NCI-H524 treated with DMSO at 0.1 percent for 48 hours (cell line): Measurements from ENCODE around the gene GSTM2.

Source experiments
- DNase-seq: peaks from one replicate; lab custom pipeline; 2025; lab: John Stamatoyannopoulos, UW

GSTM2 gene

DNA sequence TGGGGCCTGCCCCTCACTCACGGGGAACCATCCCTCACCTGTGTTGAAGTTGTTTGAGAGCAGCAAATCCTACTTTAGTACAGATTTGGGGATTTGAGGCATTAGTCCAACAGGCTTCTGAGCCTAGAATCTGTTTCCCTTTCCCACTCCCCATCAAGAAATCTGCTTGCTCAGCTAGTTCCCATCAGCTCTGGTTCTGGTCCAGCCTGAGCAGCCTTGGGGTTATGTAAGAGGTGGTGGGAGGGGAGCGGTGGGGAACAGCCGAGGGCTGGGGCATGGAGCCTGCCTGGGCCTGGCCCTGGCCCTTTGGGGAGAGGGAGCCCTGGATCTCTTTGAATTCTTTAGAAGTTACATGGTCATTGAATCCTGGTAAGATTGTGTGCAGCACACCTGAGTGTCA lies 48.3 kb downstream of the GSTM2 start:
- no peak for DNase-seq

DNA sequence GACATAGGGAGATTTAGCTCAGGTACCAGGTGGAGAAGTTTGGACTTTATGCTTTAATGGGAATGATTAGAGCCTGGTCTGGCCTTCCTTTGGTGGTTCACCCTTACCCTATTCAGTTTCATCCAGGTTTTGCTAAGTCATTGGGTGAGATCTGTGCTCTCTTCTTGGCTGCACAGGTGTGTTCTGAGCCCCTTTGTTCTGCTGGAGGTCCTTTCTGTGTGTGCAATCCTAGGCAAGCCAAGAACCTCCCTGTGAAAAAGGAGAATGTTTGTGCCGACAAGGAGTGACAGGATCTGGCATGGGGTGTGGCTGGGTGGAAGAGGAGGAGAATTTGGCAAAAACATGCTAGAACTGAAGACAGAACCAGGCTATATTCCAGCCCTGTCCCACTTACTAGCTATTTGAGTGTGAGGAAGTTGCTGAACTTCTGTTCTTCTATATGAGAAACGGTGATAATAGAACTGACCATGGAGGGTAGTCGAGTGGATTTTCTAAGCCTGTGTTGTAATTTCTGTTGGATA lies 48.8 kb downstream of the GSTM2 start:
- DNase-seq, result no peak

DNA sequence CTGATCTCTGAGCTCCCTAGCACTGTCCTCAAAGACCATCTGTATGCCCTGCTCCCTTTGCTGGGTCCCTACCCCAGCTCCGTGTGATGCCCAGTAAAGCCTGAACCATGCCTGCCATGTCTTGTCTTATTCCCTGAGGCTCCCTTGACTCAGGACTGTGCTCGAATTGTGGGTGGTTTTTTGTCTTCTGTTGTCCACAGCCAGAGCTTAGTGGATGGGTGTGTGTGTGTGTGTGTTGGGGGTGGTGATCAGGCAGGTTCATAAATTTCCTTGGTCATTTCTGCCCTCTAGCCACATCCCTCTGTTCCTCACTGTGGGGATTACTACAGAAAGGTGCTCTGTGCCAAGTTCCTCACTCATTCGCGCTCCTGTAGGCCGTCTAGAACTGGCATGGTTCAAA lies 49.9 kb downstream of the GSTM2 start:
- no peak for DNase-seq

DNA sequence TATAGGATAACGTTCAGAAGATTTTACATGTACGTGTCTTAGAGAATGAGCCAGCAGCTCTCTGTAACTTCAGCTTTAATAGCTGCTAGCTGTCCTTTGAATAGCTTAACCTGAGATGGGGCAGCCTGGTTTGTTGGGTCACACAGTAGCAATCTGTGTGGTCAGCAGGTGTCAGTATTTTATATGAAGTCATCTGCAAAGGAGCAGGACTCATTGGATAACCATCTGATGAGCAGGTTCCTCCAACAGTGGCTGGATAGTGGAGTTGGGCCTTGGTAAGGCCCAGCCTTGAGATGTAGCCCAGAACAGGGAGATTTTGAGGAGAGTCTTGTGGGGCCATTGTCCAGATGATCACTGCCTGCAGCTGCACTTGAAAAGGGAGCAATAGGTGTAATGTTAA lies 50.6 kb downstream of the GSTM2 start:
- no peak for DNase-seq

DNA sequence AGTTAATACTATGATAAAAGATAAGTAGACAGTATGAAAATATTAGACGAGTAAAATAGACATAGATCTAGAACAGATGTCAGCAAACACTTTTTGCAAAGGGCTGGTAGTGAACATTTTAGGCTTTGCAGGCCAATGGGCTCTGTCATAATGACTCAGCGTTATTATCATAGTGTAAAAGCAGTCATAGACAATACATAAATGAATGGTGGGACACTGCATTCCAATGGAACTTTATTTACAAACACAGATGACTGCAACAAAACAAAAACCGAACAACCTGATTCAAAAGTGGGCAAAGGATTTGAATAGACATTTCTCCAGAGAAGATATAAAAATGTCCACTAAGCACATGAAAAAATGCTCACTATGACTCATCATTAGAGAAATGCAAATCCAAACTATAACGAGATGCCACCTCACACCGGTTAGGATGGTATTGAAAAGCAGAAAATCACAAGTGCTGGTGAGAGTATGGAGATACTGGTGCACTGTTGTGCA lies 51.5 kb downstream of the GSTM2 start:
- DNase-seq, result no peak

DNA sequence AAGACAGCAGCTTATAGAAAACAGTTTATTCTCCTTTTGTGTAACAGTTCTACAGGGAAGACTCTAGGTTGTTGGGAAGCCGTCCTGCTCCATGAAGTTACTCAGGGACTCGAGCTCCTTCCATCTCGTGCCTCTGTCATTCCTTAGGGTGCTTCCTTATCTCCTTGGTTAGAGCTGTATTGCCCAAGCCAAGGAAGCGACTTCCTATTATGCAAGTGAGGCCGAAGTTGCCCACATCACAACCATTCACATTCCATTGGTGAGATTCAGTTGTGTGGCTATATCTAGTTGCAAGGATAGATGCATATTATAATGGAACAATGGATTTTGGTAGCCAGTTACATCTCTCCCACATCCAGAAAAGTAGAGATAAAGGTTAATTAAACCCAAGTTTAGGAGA lies 53.2 kb downstream of the GSTM2 start:
- DNase-seq, result no peak

DNA sequence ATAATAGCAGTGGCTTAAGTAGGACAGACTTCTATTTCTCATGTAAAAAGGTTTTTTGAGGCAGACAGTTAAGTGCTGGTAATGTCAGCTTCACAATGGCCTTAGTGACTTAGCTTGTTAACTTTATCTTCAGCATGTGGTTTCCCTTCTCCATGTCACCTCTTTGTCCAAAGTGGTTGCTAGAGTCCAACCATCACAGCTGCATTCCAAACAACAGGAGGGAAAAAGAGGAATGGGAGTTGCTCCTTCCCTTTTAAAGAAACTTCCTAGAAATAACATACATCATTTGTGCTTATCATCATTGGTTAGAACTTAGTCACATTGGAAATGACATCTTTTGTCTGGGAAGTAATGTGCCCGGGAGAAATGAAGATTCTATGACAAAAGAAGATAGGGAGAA lies 54.1 kb downstream of the GSTM2 start:
- DNase-seq, result no peak

DNA sequence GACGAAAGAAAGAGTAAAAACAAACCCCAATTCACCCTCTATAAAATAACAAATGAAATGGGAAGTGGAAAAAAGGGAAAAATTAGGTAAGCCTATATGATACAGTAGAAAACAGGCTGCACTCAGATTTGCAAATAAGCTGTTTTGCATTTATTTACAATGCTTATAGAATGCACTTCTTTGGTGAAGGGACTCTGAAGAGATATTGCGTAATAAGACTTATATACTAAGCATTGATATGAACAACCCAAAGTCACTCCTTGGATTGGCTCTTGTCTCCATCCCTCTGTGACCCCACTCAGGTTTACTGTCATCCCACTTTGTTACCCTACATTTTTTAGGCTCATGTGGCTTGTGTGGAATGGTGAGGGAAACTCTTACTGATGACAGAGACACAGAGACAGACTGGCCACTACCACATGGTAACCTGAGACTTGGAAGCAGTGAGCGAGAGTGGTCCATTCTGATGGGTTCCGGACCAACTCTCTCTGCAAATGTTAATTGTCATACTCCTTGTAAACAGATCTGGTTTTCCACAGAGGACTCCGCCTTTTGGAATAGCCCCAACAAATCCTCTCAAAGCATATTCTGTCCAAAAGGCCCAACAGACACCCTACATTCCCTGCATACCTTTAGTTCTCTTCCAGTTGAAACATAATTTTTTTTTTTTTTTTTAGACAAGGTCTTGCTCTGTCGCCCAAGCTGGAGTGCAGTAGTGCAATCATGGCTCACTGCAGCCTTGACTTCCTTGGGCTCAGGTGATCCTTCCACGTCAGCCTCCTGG lies 55.2 kb downstream of the GSTM2 start:
- no peak for DNase-seq
